Measurements from ENCODE around the gene RHBDF1. TPM values are rescaled to one million over a fixed set of nuclear protein-coding genes. Genes with fewer than 3 reads are reported as not detected.

The RHBDF1 gene
- total RNA-seq, 4 donors from 2014 or later = 5.6 to 22.6 (median 9.1) TPM

DNA sequence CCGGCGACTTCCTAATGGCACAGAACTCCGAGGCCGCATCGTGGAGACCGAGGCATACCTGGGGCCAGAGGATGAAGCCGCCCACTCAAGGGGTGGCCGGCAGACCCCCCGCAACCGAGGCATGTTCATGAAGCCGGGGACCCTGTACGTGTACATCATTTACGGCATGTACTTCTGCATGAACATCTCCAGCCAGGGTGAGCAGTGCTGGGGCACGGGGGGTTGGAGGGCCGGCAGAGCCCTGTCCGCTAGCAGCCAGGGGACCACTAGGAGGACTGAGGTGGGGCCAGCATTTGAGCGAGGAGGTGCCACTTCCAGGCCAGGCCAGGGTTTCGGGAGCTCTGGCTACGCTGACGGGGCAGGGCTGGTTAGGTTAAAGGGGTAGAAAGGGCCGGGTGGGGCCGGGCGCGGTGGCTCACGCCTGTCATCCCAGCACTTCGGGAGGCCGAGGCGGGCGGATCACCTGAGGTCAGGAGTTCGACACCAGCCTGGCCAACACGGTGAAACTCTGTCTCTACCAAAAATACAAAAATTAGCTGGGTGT, 10.7 kb upstream of the RHBDF1 start:
- Histone ChIP-seq H3K9me3 (no peaks in the 10 kb centered on the region), H3K36me3 (peaks cover 0 to 38% of the 10 kb centered on the region in 2 donors), H3K27me3 (no peaks in the 10 kb centered on the region), H3K27ac (no peak overlapping the region), H3K4me3 (no peak overlapping the region), H3K4me1 (peaks cover 22 to 35% of the 10 kb centered on the region in 2 donors)
- DNase-seq (no peak), ATAC-seq (no peak)
- in situ Hi-C loops (cut with MboI; ENCODE audit: low sequenced_read_pairs in 4 of 4) (no loop called here), intact Hi-C loops (cut with DNase I; ENCODE audit: low total_unique reads) (no loop called here)
- TF ChIP-seq, protein P1, sequence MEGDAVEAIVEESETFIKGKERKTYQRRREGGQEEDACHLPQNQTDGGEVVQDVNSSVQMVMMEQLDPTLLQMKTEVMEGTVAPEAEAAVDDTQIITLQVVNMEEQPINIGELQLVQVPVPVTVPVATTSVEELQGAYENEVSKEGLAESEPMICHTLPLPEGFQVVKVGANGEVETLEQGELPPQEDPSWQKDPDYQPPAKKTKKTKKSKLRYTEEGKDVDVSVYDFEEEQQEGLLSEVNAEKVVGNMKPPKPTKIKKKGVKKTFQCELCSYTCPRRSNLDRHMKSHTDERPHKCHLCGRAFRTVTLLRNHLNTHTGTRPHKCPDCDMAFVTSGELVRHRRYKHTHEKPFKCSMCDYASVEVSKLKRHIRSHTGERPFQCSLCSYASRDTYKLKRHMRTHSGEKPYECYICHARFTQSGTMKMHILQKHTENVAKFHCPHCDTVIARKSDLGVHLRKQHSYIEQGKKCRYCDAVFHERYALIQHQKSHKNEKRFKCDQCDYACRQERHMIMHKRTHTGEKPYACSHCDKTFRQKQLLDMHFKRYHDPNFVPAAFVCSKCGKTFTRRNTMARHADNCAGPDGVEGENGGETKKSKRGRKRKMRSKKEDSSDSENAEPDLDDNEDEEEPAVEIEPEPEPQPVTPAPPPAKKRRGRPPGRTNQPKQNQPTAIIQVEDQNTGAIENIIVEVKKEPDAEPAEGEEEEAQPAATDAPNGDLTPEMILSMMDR (IDR thresholded peaks at IDR 0.05 in 4 of 5, conservative IDR thresholded peaks at IDR 0.05 in 1 of 5) = no peak
- TF ChIP-seq POLR2A (IDR thresholded peaks at IDR 0.05) = no peak

DNA sequence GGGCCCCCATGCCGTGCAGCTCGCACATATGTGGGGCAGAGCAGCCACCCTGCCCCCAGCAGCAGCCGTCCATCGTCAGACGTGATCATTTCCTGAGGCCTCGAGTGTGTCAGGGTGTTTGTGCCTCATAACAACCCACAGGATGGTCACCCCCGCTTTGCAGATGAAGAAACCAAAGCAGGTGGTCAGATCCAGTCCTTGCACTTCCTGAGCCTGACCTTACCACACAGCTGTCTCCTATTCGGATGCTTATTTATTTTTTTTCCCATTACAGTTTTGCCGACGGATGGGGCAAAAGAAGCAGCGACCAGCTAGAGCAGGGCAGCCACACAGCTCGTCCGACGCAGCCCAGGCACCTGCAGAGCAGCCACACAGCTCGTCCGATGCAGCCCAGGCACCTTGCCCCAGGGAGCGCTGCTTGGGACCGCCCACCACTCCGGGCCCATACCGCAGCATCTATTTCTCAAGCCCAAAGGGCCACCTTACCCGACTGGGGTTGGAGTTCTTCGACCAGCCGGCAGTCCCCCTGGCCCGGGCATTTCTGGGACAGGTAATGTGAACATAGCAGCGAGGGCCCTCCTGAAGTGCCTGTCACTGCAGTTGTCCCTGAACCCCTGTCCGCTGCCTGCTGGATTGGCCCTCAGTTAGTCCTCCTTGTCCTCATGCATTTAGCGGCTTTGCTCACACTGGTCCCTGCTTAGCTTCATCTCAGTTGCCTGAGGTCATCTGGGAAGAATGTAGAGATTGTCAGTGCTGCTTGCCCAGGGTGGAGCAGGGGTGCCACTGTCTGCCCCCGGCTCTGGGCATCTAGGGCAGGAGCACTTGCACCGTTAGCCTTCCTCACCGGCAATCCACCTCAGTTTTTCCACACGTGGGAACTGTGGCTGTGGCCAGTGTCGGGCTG, 7.0 kb upstream of the RHBDF1 start:
- Histone ChIP-seq H3K27ac (peak overlapping the region; percentile 80 to 93 (median 92)), H3K4me3 (peak overlapping the region in 3 of 4 donors; percentile 77 to 78 (median 78)), H3K36me3 (peaks cover 0 to 14% of the 10 kb centered on the region in 2 donors), H3K4me1 (peaks cover 25 to 38% of the 10 kb centered on the region in 2 donors), H3K27me3 (no peaks in the 10 kb centered on the region), H3K9me3 (no peaks in the 10 kb centered on the region)
- DNase-seq (no peak), ATAC-seq (no peak)
- in situ Hi-C loops (cut with MboI; ENCODE audit: low sequenced_read_pairs in 4 of 4) = no loop called here
- TF ChIP-seq, protein P1 (IDR thresholded peaks at IDR 0.05 in 4 of 5, conservative IDR thresholded peaks at IDR 0.05 in 1 of 5) = no peak
- TF ChIP-seq POLR2A (IDR thresholded peaks at IDR 0.05) = no peak
- intact Hi-C loops (cut with DNase I; ENCODE audit: low total_unique reads) = loop anchor here (2.0 kb wide), 1 partner anchor 27 kb away; the partner anchor contains the start of genes POLR3K and SNRNP25

DNA sequence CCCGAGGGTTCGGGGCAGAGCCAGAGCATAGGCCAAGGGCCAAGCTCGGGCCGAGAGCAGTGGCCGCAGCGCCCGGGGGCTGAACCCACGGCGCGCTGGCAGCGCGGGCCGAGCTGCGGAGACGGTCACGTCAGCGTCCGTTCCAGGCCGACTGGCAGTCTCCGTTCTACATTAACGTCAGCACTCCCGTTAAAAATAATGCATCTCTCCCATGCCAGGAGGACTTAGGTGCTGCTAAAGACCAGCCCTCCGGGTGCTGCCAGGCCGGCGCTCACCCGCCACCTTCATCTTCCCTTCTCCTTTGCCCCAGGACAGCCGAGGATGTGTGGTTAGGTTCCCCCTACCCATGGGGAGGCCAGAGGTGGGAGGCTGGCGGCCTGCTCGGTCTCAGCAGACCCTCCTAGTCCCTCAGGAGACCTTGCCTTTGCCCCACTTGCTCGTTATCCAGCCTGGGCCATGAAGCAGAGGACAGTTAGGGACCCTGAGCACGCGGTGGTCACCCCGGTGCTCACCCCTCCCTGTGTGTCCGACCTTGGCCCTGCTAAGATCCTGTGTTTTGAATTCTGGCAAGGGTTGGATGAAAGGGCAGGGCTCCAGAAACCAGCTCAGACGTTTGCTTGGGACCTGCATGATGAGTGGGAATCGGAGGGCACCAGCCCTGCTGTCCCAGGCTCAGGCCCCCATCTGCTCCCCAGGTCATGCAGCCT, 6.2 kb upstream of the RHBDF1 start:
- Histone ChIP-seq H3K9me3 (no peaks in the 10 kb centered on the region), H3K27me3 (no peaks in the 10 kb centered on the region), H3K4me3 (peak overlapping the region; percentile 77 to 86 (median 78)), H3K4me1 (peaks cover 28 to 38% of the 10 kb centered on the region in 2 donors), H3K36me3 (peaks cover 0 to 14% of the 10 kb centered on the region in 2 donors), H3K27ac (peak overlapping the region; percentile 80 to 93 (median 92))
- intact Hi-C loops (cut with DNase I; ENCODE audit: low total_unique reads) = loop anchor here (2.0 kb wide), 1 partner anchor 26 kb away; the partner anchor contains the start of genes POLR3K and SNRNP25
- TF ChIP-seq, protein P1 (IDR thresholded peaks at IDR 0.05 in 4 of 5, conservative IDR thresholded peaks at IDR 0.05 in 1 of 5) = no peak
- peak in 1 of 2 donors; percentile 2 for TF ChIP-seq POLR2A (IDR thresholded peaks at IDR 0.05)
- DNase-seq = peak in 1 of 2 donors; percentile 65
- in situ Hi-C loops (cut with MboI; ENCODE audit: low sequenced_read_pairs in 4 of 4) = no loop called here
- ATAC-seq = peak; percentile 51 to 67

DNA sequence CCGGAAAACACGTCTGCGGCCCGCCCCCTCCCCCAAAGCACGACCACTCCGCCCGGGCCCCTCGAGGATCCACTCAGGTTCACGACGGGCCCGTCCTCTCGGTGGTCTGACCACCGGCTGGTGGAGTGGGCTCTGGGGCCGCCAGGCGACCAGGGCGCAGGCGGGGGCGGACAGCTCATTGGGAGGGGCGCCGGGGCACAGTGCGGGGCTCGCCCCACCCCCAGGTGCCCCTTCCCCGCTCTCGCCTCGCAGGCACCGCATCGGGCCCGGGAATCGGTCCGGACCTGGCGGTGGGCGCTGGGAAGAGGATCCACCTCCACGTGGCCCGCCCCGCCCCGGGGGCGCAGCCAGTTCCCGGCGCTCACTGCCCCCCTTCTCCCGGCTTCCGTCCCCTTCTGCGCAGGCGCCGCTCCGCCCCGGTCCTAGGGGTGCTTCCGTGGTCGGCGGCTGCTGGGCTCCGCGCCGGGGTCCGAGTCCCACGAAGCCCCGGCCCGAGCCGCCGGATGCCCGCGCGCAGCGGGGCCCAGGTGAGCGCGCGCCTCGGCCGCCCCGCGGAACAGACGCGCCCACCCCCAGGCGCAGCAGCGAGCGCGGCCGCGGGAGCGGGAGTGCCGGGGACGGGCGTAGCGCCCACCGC, 5.5 kb upstream of the RHBDF1 start, which contains the start of gene MPG:
TSS of gene MPG (plus strand) at position 419 of the 637 bp plus-strand sequence. CDS start at position 504, 85 bp downstream.
- H3K9me3 ChIP-seq = no peaks in the 10 kb centered on the region
- intact Hi-C loops (cut with DNase I; ENCODE audit: low total_unique reads) (loop anchor here (2.0 kb wide), 1 partner anchor 25 kb away; the partner anchor contains the start of genes POLR3K and SNRNP25), in situ Hi-C loops (cut with MboI; ENCODE audit: low sequenced_read_pairs in 4 of 4) (no loop called here)
- peak within 1 kb of the TSS; percentile 77 to 86 (median 78) for H3K4me3 ChIP-seq
- peaks cover 0 to 14% of the 10 kb centered on the region in 2 donors for H3K36me3 ChIP-seq
- TF ChIP-seq POLR2A (IDR thresholded peaks at IDR 0.05) = peak; percentile 88 to 95
- TF ChIP-seq, protein P1 (IDR thresholded peaks at IDR 0.05 in 4 of 5, conservative IDR thresholded peaks at IDR 0.05 in 1 of 5) = peak in 1 of 5 experiments; percentile 6
- peak; percentile 75 to 77 for ATAC-seq
- peak within 1 kb of the TSS; percentile 80 to 93 (median 92) for H3K27ac ChIP-seq
- H3K4me1 ChIP-seq = peaks cover 28 to 44% of the 10 kb centered on the region in 2 donors
- H3K27me3 ChIP-seq = no peaks in the 10 kb centered on the region
- peak; percentile 68 to 80 for DNase-seq
